ENCODE measurements around the gene DBNDD1.
"Not testable (repeated sequence)": the region's sequence is repeated elsewhere in the genome, so short reads cannot be mapped to it uniquely, and the experiment has no call there.

Gene DBNDD1

DNA sequence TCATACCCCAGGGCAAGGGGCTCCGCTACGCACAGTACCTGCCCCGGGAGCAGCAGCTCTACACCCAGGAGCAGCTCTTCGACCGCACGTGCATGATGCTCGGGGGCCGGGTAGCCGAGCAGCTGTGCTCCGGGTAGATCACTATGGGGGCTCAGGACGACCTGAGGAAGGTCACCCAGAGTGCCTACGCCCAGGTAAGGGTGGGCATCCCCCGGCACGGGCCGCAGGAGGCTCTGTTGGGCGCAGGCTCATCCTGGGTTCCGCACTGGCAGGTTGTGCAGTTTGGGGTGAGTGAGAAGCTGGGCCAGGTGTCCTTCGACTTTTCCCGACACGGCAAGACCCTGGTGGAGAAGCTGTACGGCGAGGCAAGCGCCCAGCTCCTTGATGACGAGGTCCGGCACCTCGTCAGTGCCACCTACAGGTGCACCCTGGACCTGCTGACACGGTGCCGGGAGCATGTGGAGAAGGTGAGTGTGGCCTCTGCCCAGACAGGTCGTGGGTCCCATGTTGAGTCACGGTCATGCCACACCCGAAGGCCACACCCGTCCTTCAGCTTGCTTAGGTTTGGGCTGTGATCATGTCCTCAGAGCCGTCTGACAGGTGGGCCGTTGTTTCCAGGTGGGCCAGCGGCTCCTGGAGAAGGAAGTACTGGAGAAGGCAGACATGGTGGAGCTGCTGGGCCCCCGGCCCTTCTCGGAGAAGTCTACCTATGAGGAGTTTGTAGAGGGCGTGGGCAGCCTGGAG, 19.3 kb downstream of the DBNDD1 start (continued):
- TF ChIP-seq ZNF146 (tag by site-specific recombination; IDR thresholded peaks at IDR 0.05) (no peak), GLI2 (tag by site-specific recombination; IDR thresholded peaks at IDR 0.05; ENCODE audit: borderline replicate concordance, low read depth) (no peak)

DNA sequence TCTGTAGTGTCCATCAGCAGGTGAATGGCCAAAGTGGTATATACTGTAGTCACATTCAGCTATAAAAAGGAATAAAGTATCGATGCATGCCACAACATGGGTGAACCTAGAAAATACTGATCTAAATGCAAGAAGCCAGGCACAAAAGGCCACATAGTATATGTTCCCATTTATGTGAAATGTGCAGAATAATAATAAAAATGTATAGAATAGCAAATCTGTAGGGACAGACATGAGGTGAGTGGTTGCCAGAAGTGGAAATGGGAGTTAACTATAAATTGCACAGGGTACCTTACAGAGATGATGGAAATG, 23.1 kb downstream of the DBNDD1 start:
- Histone ChIP-seq H3K36me3 (ENCODE audit: control insufficient read depth in 2 of 2, insufficient read depth in 1 of 2, low read length in 2 of 2) (peaks cover 0 to 83% of the 10 kb centered on the region in 2 experiments; a peak in 1 of 3 replicates), H3K4me1 (ENCODE audit: control insufficient read depth, insufficient read depth, low read length) (no peaks in the 10 kb centered on the region), H3K9me3 (ENCODE audit: control insufficient read depth, insufficient read depth, low read depth, low read length) (no peaks in the 10 kb centered on the region), H3K27ac (ENCODE audit: extremely low read depth, low read depth, low read length) (no peak overlapping the region), H3K4me3 (ENCODE audit: low read depth, low read length) (no peak overlapping the region)
- ChIA-PET POLR2A (no interaction called here), CTCF (no interaction called here)
- no peak for TF ChIP-seq ZNF239 (tag by site-specific recombination; IDR thresholded peaks at IDR 0.05)
- no peak for TF ChIP-seq ZNF292 (tag by site-specific recombination; IDR thresholded peaks at IDR 0.05; ENCODE audit: borderline replicate concordance, low read depth)
- TF ChIP-seq, protein P1, sequence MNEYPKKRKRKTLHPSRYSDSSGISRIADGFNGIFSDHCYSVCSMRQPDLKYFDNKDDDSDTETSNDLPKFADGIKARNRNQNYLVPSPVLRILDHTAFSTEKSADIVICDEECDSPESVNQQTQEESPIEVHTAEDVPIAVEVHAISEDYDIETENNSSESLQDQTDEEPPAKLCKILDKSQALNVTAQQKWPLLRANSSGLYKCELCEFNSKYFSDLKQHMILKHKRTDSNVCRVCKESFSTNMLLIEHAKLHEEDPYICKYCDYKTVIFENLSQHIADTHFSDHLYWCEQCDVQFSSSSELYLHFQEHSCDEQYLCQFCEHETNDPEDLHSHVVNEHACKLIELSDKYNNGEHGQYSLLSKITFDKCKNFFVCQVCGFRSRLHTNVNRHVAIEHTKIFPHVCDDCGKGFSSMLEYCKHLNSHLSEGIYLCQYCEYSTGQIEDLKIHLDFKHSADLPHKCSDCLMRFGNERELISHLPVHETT (tag by site-specific recombination; IDR thresholded peaks at IDR 0.05) = no peak
- no peak for TF ChIP-seq ZNF626 (tag by site-specific recombination; IDR thresholded peaks at IDR 0.05)
- no peak for TF ChIP-seq ZNF121 (tag by site-specific recombination; IDR thresholded peaks at IDR 0.05)
- TF ChIP-seq ZFHX2 (tag by site-specific recombination; conservative IDR thresholded peaks at IDR 0.05) = no peak
- TF ChIP-seq ZNF10 (tag by site-specific recombination; IDR thresholded peaks at IDR 0.05) = no peak
- no peak for TF ChIP-seq ZEB2 (tag by site-specific recombination; IDR thresholded peaks at IDR 0.05)
- TF ChIP-seq ZNF23 (tag by site-specific recombination; IDR thresholded peaks at IDR 0.05; ENCODE audit: borderline replicate concordance) = no peak
- TF ChIP-seq ZNF660 (tag by site-specific recombination; IDR thresholded peaks at IDR 0.05) = no peak
- TF ChIP-seq ZNF792 (tag by site-specific recombination; IDR thresholded peaks at IDR 0.05) = no peak
- TF ChIP-seq, protein P2, sequence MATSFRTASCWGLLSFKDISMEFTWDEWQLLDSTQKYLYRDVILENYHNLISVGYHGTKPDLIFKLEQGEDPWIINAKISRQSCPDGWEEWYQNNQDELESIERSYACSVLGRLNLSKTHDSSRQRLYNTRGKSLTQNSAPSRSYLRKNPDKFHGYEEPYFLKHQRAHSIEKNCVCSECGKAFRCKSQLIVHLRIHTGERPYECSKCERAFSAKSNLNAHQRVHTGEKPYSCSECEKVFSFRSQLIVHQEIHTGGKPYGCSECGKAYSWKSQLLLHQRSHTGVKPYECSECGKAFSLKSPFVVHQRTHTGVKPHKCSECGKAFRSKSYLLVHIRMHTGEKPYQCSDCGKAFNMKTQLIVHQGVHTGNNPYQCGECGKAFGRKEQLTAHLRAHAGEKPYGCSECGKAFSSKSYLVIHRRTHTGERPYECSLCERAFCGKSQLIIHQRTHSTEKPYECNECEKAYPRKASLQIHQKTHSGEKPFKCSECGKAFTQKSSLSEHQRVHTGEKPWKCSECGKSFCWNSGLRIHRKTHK (tag by site-specific recombination; IDR thresholded peaks at IDR 0.05) = 0 out of 2 replicates have a peak, but pooled peaks have one; percentile 2
- TF ChIP-seq, protein P3, sequence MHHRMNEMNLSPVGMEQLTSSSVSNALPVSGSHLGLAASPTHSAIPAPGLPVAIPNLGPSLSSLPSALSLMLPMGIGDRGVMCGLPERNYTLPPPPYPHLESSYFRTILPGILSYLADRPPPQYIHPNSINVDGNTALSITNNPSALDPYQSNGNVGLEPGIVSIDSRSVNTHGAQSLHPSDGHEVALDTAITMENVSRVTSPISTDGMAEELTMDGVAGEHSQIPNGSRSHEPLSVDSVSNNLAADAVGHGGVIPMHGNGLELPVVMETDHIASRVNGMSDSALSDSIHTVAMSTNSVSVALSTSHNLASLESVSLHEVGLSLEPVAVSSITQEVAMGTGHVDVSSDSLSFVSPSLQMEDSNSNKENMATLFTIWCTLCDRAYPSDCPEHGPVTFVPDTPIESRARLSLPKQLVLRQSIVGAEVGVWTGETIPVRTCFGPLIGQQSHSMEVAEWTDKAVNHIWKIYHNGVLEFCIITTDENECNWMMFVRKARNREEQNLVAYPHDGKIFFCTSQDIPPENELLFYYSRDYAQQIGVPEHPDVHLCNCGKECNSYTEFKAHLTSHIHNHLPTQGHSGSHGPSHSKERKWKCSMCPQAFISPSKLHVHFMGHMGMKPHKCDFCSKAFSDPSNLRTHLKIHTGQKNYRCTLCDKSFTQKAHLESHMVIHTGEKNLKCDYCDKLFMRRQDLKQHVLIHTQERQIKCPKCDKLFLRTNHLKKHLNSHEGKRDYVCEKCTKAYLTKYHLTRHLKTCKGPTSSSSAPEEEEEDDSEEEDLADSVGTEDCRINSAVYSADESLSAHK (tag by site-specific recombination; IDR thresholded peaks at IDR 0.05) = no peak
- 0 out of 2 replicates have a peak, but pooled peaks have one; percentile 6 for TF ChIP-seq ZNF211 (tag by site-specific recombination; IDR thresholded peaks at IDR 0.05; ENCODE audit: low read depth)

DNA sequence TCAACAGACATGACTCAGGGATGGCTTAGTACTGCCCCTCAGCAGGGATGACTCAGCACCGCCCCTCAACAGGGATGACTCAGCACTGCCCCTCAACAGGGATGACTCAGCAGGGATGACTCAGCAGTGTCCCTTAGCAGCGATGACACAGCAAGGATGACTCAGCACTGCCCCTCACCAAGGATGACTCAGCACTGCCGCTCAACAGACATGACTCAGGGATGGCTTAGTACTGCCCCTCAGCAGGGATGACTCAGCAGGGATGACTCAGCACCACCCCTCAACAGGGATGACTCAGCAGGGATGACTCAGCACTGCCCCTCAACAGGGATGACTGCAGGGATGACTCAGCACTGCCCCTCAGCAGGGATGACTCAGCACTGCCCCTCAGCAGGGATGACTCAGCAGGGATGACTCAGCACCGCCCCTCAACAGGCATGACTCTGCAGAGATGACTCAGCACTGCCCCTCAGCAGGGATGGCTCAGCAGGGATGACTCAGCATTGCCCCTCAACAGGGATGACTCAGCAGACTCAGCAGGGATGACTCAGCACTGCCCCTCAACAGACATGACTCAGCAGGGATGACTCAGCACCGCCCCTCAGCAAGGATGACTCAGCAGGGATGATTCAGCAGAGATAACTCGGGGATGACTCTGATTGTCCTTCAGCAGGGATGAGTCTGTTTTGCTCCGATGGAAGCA, 23.6 kb downstream of the DBNDD1 start:
- CTCF ChIA-PET; H3K9me3 ChIP-seq (ENCODE audit: control insufficient read depth, insufficient read depth, low read depth, low read length); H3K4me3 ChIP-seq (ENCODE audit: low read depth, low read length); H3K4me1 ChIP-seq (ENCODE audit: control insufficient read depth, insufficient read depth, low read length); POLR2A ChIA-PET: not testable (repeated sequence)
- H3K27ac ChIP-seq (ENCODE audit: extremely low read depth, low read depth, low read length) = peak overlapping the region; percentile 1; the same call in 1 of the 2 replicates
- H3K36me3 ChIP-seq (ENCODE audit: control insufficient read depth in 2 of 2, insufficient read depth in 1 of 2, low read length in 2 of 2) = peaks cover 0 to 88% of the 10 kb centered on the region in 2 experiments; a peak in 1 of 3 replicates
- TF ChIP-seq, protein P4, sequence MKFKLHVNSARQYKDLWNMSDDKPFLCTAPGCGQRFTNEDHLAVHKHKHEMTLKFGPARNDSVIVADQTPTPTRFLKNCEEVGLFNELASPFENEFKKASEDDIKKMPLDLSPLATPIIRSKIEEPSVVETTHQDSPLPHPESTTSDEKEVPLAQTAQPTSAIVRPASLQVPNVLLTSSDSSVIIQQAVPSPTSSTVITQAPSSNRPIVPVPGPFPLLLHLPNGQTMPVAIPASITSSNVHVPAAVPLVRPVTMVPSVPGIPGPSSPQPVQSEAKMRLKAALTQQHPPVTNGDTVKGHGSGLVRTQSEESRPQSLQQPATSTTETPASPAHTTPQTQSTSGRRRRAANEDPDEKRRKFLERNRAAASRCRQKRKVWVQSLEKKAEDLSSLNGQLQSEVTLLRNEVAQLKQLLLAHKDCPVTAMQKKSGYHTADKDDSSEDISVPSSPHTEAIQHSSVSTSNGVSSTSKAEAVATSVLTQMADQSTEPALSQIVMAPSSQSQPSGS (tag by site-specific recombination; IDR thresholded peaks at IDR 0.05; ENCODE audit: low read depth) = peak; percentile 57
- TF ChIP-seq ZSCAN23 (tag by site-specific recombination; IDR thresholded peaks at IDR 0.05) = peak; percentile 34; the same call in 1 of the 2 replicates
- peak; percentile 57; the same call in 1 of the 2 replicates for TF ChIP-seq KLF8 (tag by site-specific recombination; IDR thresholded peaks at IDR 0.05)
- 0 out of 2 replicates have a peak, but pooled peaks have one; percentile 55 for TF ChIP-seq ZNF10 (tag by site-specific recombination; IDR thresholded peaks at IDR 0.05)
- TF ChIP-seq, protein P1 (tag by site-specific recombination; IDR thresholded peaks at IDR 0.05) = peak; percentile 79
- TF ChIP-seq ZNF416 (tag by site-specific recombination; IDR thresholded peaks at IDR 0.05) = peak; percentile 62; the same call in 1 of the 2 replicates
- TF ChIP-seq ZIC2 (tag by site-specific recombination; IDR thresholded peaks at IDR 0.05) = peak; percentile 26; the same call in 1 of the 2 replicates
- TF ChIP-seq RBAK (tag by site-specific recombination; IDR thresholded peaks at IDR 0.05) = 0 out of 2 replicates have a peak, but pooled peaks have one; percentile 47
- 0 out of 2 replicates have a peak, but pooled peaks have one; percentile 42 for TF ChIP-seq ZNF785 (tag by site-specific recombination; IDR thresholded peaks at IDR 0.05)
- TF ChIP-seq ZBTB21 (tag by site-specific recombination; IDR thresholded peaks at IDR 0.05) = peak; percentile 66

All from HEK293 (cell line).